K562 (cell line): Measurements from ENCODE around the gene HAAO. TPM values are rescaled to one million over a fixed set of nuclear protein-coding genes. Genes with fewer than 3 reads are reported as not detected.

Experiments used
- ATF3 ChIP-seq, 2 experiments: fragments of 450-650 bp in 1 of 2; sonication (generic) in 1 of 2; formaldehyde crosslinking in 1 of 2; IDR thresholded peaks in 1 of 2; conservative IDR thresholded peaks in 1 of 2; 2 replicates each; pipeline versions ENCODE4 v1.6.1 to v1.8.1; 2016 to 2023; ENCODE audit warnings: mild to moderate bottlenecking in 2 of 2, moderate library complexity in 2 of 2, inconsistent platforms in 1 of 2, missing genetic modification reagents in 1 of 2
- CTBP1 ChIP-seq: fragments of 450-650 bp; IDR thresholded peaks from 2 replicates; pipeline ENCODE4 v1.6.1; 2016; ENCODE audit warnings: borderline replicate concordance
- E2F6 ChIP-seq, 2 experiments: IDR thresholded peaks; 2 replicates each; pipeline ENCODE4 v1.6.1; 2011; ENCODE audit warnings: borderline replicate concordance in 1 of 2, control low read depth in 1 of 2, low read depth in 1 of 2, low read length in 1 of 2, mild to moderate bottlenecking in 1 of 2, mixed read lengths in 1 of 2, moderate library complexity in 1 of 2; ENCODE audit not compliant: insufficient read depth in 1 of 2, insufficient read length in 1 of 2, poor library complexity in 1 of 2, severe bottlenecking in 1 of 2; ENCODE audit errors: extremely low read depth in 1 of 2
- KAT8 ChIP-seq: fragments of 450-650 bp; IDR thresholded peaks from 2 replicates; pipeline ENCODE4 v1.6.1; 2016; ENCODE audit warnings: low read depth, mild to moderate bottlenecking
- KDM1A ChIP-seq, 2 experiments: fragments of 450-650 bp; IDR thresholded peaks; 2 replicates each; pipeline ENCODE4 v1.6.1; 2016; ENCODE audit warnings: mild to moderate bottlenecking in 2 of 2
- NFYB ChIP-seq: IDR thresholded peaks from 2 replicates; pipeline ENCODE4 v1.6.1; 2011; ENCODE audit warnings: mild to moderate bottlenecking, moderate library complexity; ENCODE audit not compliant: insufficient read length; ENCODE audit errors: extremely low read depth
- NRF1 ChIP-seq, 2 experiments: fragments of 450-650 bp; IDR thresholded peaks in 1 of 2; conservative IDR thresholded peaks in 1 of 2; 2 replicates each; pipeline ENCODE4 v1.6.1; 2014; ENCODE audit warnings: mild to moderate bottlenecking in 2 of 2
- PHF21A ChIP-seq: fragments of 450-650 bp; IDR thresholded peaks from 2 replicates; pipeline ENCODE4 v1.6.1; 2017; ENCODE audit warnings: low read depth, borderline replicate concordance
- TBL1XR1 ChIP-seq, 2 experiments: IDR thresholded peaks; 2 replicates each; pipeline ENCODE4 v1.6.1; 2012; ENCODE audit warnings: improper control_type of control experiment in 2 of 2, low read length in 2 of 2, mild to moderate bottlenecking in 1 of 2
- TBP ChIP-seq: optimal IDR thresholded peaks from 2 replicates; pipeline ENCODE3; 2011; ENCODE audit warnings: low read depth, low read length, improper control_type of control experiment
- VEZF1 ChIP-seq: fragments of 200-800 bp; sonication (Bioruptor generic); IDR thresholded peaks from 2 replicates; pipeline ENCODE4 v1.6.1; 2017; ENCODE audit warnings: missing genetic modification characterization, missing compliant biosample characterization
- ZNF311 ChIP-seq: fragments of 250-450 bp; sonication (Bioruptor Pico); IDR thresholded peaks from 2 replicates; pipeline ENCODE4 v1.4.0; 2020; ENCODE audit warnings: mild to moderate bottlenecking, moderate library complexity
- ZNF407 ChIP-seq: fragments of 450-650 bp; IDR thresholded peaks from 2 replicates; pipeline ENCODE4 v1.6.1; 2016; ENCODE audit warnings: low read depth
- polyA plus RNA-seq, 8 experiments: library from polyadenylated mRNA; depleted of rRNA in 4 of 8; stranded (reverse) in 5 of 8; unstranded in 3 of 8; fragments of >200 nt; fragmentation: Nextera tagmentation in 2 of 8; fragmentation: Illumina TruSeq in 1 of 8; extraction: Ambion mirVana in 2 of 8; extraction: Trizol in 1 of 8; gene quantifications; 2 replicates each; pipeline versions ENCODE4 v1.2.1 to v1.2.3, GENCODE V29; 2011 to 2014; ENCODE audit warnings: inconsistent platforms in 1 of 8, missing spikeins in 1 of 8
- total RNA-seq, 7 experiments: library from RNA; depleted of rRNA in 6 of 7; stranded (reverse); fragments of >200 nt in 6 of 7; fragmentation: Illumina TruSeq in 2 of 7; extraction: Trizol in 2 of 7; gene quantifications; 2 replicates each; pipeline versions ENCODE4 v1.2.1 to v1.2.3, GENCODE V29; 2011 to 2021; ENCODE audit warnings: low replicate concordance in 1 of 7

Gene HAAO
- total and polyA plus RNA-seq, 9 of the 15 experiments (the other 6 are each of a cell fraction or from before 2014, with no cell fraction given): not detected

- TF ChIP-seq ZNF407 (peak; percentile 82), ATF3 (IDR thresholded peaks at IDR 0.05) (peak; percentile 50), ATF3 (CRISPR knock-in tag; conservative IDR thresholded peaks at IDR 0.05) (0 out of 2 replicates have a peak, but pooled peaks have one; percentile 35), PHF21A (0 out of 2 replicates have a peak, but pooled peaks have one; percentile 63), E2F6 (IDR thresholded peaks at IDR 0.05; ENCODE audit: borderline replicate concordance in 1 of 2, extremely low read depth in 1 of 2, insufficient read depth in 1 of 2, insufficient read length in 1 of 2, low read depth in 1 of 2, low read length in 1 of 2, poor library complexity in 1 of 2, severe bottlenecking in 1 of 2) (peak; percentile 76 to 88), ZNF311 (CRISPR knock-in tag) (no peak), KAT8 (no peak), KDM1A (IDR thresholded peaks at IDR 0.05) (peak in 1 of 2 experiments; percentile 44; a peak in 1 of 4 replicates), CTBP1 (peak; percentile 94), TBL1XR1 (IDR thresholded peaks at IDR 0.05; ENCODE audit: low read length in 2 of 2) (peak in 1 of 2 experiments; percentile 99; a peak in 2 of 4 replicates), NFYB (peak; percentile 10), TBP (peak; percentile 100), NRF1 (conservative IDR thresholded peaks at IDR 0.05 in 1 of 2, IDR thresholded peaks at IDR 0.05 in 1 of 2) (peak; percentile 94 to 95), VEZF1 (CRISPR knock-in tag) (peak; percentile 86)
Measured at GRCh38 chr2:42810121-42810970, 18.0 kb upstream of the HAAO start (continued).
